HG02981 (cell line): ENCODE measurements around the gene LILRA6.
"Not testable (repeated sequence)": the region's sequence is repeated elsewhere in the genome, so short reads cannot be mapped to it uniquely, and the experiment has no call there.

Experiments
- ATAC-seq: cut with Tn5 transposase; IDR thresholded peaks from one replicate; pipeline ENCODE4 v1.9.1; 2021; ENCODE audit warnings: mild to moderate bottlenecking, moderate library complexity; ENCODE audit not compliant: unreplicated experiment

Gene LILRA6

DNA sequence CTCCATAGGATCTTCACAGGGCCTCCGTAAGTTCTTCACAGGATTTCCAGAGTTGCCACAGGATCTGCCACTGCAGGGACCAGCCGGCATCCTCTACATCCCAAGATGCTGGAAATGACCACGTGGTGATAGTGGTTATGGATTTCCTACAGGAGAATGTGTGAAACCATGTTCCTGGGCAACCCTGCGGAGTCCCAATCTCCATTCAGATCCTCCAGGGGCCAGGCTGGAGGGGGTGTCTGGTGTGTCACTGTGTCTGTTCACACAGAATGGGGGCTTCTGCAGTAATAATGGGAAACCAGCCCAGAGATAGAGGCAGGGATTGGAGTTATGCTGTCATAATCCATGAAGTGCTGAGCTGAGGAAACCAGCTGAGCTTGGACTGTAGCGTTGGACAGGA is 8.6 kb downstream of the LILRA6 start:
- ATAC-seq = no peak

DNA sequence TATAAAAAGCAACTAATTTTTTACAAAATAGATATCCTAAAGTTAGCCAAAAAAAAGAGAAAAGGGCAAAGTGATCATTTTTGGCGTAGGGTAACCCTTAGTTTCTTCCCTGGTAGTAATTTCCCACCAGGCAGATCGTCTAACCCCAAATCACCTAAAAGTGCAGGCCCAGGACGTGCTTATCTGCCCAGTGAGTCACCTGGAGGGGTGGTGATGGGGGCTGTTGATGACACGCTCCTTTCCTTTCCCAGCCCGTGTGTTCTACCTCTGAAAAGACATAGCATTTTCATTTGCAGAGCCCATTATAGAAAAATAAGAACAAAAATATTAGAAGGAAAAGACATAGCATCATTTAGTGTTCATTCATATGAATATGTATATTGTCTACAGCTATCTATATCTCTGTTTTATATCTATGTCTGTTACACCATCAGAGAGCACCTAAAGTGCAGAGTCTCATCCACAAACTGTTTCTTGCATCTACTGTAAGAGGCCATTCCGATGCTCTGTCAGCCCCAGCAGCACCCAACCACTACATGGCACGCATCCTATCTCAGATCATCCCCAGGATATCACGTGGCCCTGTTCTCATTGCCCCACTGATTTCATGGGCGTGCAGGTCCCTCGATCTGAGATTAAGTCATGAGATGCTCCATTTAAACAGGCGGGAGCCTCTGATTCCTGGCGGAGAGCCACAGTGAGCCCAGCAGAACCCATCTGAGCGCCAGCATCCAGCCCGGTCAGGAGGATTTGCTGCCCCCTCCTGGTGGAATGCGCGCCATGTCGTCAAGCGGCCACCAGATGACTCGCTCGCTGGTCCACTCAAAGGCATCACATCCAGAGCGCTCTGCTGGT is 11.3 kb downstream of the LILRA6 start:
- ATAC-seq = no peak

DNA sequence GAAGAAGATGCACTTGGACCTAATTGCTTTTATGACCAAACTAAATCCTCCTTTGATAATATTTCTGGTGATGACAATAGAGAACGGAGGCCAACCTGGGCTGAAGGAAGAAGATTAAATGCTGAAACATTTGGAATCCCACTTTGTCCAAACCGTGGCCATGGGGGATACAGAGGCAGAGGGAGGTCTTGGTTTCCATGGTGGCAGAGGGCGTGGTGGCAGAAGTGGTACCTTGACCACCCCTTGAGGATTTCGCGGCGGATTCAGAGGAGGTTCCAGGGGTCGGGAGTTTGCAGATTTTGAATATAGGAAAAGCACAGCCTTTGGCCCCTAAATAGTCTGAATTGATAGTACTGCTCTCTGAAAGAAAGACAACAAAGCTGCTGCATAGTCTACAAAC is 12.6 kb downstream of the LILRA6 start:
- ATAC-seq = no peak

DNA sequence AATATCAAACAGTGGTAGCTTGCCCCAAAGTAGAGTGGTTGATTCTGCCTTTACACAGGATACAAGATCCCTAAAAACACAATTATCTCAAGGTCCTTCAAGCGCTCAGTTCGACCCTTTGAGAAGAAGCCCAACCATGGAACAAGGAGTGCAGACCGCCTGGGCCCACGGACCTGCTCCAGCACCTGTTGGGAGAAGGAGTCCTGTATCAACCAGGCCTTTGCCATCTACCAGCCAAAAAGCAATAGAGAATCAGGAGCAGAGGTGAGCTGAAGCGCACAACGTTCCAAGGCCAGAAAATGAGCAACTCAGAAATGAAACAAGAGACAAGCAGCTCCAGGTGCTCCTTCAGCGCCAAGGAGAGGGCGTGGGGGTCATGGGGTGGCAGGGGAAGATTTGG is 13.4 kb downstream of the LILRA6 start:
- ATAC-seq = no peak

DNA sequence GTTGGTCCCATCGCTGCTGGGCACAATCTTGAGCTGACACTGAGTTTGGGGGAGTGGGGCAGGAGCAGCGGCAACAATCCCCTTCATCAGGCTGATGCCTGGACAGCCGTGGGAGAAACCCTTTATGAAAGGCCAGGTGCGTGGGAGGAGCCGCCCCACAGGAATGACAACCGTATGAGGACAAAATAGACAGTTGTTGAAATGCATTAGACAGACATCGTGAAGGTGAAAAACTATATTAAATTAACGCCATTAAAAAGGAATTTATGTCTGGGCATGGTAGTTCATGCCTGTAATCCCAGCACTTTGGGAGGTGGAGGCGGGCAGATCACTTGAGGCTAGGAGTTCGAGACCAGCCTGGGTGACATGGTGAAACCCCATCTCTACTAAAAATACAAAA is 18.0 kb downstream of the LILRA6 start:
- not testable (repeated sequence) for ATAC-seq

DNA sequence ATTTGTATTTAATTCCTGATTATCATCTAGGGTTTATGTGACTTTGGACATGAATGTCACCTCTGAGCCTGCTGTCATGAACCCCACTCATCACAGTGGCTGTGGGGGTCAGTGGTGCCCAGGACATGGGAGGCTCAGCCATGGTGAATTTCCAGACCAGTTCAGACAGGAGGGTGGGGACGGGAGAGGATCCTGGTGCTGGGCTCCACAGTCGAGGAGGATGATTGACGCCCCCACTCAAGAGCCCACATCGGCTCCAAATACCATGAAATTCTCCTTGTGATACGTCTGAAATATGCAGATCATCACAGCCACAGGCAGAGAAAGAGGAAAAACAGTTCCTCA is 18.7 kb downstream of the LILRA6 start:
- ATAC-seq = not testable (repeated sequence)

DNA sequence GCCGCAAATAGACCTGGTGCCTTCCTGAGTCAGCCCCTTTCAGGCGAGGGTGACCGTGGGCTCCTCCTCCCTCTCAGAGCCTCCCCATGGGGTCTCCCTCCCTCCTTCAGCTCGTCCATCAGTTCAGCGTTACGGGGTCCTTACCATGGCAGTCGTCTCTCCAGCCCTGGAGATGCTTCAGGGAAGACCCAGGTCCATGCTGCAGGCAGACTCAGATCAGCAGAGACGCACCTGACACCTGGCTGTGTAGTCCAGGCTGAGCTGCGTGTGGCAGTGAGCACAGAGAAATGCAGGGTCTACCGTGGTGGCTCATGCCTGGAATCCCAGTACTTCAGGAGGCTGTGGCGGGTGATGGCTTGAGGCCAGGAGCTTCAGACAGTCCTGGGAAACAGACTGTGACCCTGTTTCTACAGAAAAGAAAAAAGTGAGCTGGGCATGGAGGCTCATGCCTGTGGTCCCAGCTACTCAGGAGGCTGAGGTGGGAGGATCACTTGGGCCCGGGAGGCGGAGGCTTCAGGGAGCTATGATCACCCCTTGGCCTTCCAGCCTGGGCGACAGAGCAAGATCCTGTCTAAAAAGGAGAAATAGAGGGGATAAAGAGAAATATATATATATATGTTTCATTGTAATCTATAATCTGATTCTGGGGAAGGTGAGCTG is 19.2 kb downstream of the LILRA6 start:
- not testable (repeated sequence) for ATAC-seq

DNA sequence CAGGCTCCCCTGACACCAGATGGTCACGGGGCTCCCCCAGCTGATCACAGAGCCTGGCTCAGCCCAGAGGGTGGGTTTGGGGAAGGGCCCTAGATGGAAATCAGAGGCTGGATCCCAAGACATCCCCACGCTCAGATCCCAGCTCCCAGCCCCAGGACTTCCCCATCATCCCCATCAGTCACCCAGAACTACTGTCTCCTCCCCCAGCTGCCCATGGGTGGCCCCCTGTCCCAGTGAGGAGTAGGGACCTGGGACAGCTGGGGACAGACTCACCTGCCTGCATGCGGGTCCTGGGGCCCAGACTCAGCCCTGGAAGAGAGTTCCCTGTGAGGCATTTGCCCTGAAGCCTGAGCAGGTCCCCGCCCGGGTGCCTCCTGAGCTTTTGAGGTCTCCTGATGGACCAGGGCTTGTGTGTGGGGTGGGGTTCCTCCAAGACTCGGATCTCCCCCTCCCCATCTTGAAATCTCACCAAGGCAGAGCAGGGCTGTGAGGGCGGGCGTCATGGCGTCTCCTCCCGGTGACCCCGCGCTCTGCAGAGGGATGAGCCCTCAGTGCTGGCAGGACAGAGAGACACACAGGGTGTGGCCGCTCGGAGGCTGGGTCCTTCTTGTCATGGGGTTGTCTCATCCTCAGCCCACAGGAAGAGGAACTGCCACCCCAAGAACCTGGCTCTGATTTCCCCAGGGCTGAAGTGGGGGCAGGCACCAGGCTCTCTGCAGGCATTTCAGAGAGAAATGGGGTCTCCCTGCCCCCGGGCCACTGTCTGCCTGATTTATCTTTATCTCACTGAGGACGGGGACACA is 19.9 kb downstream of the LILRA6 start, which contains the start of gene LILRB3:
Gene LILRB3 (minus strand): TSS at position 534 of the 803 bp plus-strand sequence. CDS start 31 bp downstream, at position 503.
- not testable (repeated sequence) for ATAC-seq

DNA sequence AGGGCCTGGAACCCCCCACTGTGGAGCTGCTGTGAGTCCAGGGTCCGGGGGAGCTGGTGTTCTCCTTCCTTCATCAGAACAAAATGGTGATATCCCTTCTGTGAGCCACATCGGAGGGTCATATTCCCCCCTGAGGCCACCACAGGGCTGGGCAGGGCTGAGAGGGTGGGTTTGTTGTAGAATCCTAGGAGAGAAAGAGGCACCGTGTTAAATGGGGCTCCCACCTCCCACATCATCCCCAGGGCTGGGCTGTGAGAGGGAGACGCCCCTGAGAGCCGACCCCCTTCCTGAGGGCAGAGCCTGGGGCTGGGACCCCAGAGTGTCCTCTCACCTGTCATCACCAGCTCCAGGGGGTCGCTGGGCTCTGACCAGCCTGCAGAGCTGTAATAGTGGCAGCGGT is 20.6 kb downstream of the LILRA6 start:
- not testable (repeated sequence) for ATAC-seq

DNA sequence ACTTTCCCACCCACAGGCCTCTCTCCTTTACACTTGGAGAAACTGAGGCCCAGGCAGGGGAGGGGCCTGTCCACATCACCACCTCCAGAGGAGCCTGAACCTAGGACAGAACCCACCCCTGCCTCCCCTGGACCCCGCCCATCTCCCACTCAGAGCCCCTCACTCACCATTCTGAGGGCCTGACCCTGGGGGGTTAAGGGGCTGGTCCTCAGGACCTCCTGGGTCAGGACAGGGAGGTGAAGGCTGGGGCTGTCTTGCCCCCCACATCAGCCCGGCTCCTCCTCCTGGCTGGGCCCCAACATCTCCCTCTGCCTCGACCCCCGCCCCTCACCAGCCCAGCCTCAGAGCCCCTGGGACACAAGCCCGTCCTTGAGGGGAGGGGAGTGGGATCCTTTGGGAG is 22.9 kb downstream of the LILRA6 start:
- ATAC-seq = not testable (repeated sequence)

DNA sequence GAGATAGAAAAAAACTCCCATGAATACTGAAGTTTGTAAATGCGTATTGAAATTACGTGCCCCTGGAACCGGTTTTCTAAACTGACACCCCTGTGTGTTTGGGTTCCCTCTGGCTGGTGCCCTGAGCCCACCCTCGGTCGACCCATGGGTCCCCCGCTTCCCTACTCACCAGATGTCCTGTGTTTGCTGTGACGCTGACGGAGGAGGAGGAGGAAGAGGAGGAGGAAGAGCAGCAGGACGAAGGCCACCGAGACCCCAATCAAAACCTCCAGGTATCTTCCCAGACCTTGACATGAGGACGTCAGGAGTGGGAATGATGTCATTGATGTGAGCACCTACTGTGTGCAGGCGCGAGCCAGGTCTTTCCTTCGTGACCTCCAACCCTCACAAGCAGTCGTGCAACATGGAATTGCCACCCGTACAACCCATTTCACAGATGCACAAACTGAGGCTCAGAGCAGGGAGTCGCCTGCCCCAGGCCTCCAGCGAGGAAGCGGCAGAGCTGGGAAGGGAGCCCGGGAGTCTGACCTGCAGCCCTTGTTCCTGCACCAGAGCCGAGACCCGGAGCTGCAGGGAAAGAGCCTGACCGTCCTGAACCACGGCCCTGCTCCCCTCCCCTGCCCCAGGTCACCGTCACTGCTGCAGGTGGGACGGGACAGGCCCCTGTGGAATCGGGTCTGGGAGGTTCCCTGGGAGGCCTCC is 23.5 kb downstream of the LILRA6 start:
- no peak for ATAC-seq

DNA sequence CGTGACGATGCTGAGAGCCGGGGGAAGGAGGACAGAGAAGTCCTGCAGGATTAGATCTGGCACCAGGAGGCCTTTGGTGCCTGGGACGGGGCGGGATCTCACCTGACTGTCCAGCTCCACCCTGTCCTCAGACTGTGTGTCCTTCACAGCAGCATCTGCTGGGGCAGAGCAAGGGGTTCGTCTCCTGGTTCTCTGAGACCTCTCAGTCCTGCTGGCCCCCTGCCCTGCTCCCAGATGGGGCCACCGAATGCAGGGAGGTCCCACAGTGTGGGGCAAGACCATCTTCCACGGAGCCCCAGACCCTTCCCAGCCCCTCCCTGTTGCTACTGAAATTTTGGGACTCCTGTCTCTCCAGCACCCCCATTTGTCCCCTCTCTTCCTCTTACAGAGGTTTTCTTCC is 24.3 kb downstream of the LILRA6 start:
- no peak for ATAC-seq

DNA sequence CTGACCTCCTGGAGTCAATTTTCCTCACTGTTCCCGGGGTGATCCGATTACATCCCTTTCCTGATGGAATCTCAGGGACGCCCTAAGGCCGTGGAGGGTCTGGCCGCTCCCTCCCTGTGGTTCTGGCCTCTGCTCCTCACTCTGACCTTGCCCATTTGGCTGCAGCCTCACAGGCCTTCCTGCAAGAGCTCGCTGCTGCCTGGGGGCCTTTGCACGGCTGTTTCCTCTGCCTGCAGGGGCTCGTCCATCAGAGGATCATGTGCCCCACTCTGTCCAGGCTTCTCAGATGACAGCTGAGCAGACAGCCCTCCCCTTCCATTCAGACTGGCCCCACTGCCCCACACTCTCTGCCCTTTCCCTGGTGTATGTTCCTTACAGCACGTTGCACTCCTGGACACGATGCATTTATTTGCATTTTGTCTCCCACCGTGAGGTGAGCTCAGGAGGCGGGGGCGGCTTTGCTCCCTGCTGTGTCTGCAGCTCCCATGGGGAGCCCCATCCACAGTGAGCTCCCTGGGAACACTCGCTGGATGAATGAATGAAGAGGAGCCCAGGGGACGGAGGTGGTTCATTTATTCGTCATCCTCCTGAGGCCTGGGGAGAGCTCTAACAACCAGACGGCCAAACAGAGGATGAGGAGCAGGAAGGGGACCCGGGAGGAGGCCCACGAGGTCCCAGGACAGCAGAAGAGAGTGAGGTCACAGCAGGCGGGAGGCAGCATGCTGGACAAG is 24.9 kb downstream of the LILRA6 start:
- not testable (repeated sequence) for ATAC-seq

DNA sequence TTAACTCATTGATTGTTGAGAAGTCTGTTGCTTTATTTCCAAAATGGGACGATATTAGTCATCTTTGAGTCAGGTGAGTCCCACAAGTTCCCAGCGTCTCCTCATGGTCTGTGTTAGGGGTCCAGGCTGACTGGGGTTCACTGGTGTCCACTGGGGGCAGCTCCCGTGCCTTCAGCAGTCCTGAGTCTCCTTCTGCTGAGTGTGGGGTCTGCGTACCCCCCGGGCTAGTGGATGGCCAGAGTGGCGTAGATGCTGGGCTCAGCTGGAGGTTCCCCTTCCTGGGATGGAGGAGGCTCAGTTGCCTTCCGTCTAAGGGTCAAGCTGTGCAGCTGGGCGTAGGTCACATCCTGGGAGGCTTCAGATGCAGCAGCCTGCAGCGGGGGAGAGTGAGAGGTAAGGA is 25.7 kb downstream of the LILRA6 start:
- ATAC-seq = no peak

DNA sequence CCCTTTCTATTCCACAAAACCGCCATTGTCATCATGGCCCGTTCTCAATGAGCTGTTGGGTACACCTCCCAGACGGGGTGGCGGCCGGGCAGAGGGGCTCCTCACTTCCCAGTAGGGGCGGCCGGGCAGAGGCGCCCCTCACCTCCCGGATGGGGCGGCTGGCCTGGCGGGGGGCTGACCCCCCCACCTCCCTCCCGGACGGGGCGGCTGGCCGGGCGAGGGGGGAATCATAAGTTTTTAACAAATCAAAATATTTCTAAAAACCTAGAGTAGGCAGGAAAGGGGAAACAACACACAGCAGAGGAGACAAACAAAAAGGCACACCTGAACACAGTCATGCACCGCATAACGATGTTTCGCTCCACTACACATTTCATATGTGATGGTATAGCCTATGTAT is 27.9 kb downstream of the LILRA6 start:
- not testable (repeated sequence) for ATAC-seq

DNA sequence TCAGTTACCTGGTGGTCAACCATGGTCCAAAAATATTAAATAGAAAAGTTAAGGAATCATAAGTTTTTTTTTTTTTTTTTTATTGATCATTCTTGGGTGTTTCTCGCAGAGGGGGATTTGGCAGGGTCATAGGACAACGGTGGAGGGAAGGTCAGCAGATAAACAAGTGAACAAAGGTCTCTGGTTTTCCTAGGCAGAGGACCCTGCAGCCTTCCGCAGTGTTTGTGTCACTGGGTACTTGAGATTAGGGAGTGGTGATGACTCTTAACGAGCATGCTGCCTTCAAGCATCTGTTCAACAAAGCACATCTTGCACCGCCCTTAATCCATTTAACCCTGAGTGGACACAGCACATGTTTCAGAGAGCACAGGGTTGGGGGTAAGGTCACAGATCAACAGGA is 28.4 kb downstream of the LILRA6 start:
- not testable (repeated sequence) for ATAC-seq

DNA sequence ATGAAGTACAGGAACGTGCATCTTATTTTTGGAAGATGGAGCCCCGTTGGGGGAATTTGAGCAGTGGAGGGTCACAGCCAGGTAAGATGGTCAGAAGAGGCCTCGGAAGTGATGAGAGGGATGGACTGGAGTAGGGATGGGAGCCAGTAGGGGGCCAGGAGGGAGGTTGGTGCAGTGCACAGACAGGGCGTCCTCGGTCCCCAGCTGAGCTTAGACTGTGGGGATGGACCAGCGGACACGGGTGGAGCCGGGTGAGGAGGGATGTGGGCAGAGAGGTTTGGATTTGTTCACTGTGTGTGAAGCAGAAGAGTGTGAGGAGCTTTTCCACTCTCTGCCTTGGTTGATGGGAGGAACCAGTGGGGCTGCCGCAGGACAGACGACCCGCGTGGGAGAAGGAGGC is 31.4 kb downstream of the LILRA6 start:
- ATAC-seq = no peak

DNA sequence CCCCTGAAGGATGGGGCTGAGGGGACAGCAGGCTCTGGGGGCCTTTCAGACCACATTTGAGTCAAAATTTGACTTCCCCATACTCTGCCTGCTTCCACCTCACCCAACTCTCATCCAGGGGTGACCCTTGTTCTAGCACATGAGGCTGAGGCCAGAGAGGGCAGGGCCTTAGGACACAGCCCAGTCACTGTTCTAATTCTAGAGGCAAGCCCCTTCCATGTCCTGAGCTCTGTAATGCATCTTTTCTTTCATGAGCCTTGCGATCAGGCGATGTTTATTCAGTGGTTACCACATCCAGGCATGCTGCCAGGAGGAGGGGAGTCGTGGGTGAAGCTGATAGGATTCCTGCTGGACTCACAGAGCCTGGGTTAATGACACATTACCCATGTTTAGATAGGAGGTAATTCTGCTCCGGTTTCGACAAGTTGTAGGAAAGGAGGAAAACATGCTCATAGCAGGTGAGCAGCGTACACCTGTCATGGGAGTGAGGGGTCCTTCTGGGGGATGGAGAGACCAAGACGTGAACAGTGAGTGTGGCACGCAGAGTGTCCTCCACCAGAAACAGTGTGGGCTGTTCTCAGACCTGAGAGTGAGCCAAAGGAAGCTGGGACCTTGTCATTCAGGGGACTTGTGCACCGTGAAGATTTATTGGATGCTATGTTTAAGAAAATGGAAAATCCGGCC is 32.6 kb downstream of the LILRA6 start:
- no peak for ATAC-seq

DNA sequence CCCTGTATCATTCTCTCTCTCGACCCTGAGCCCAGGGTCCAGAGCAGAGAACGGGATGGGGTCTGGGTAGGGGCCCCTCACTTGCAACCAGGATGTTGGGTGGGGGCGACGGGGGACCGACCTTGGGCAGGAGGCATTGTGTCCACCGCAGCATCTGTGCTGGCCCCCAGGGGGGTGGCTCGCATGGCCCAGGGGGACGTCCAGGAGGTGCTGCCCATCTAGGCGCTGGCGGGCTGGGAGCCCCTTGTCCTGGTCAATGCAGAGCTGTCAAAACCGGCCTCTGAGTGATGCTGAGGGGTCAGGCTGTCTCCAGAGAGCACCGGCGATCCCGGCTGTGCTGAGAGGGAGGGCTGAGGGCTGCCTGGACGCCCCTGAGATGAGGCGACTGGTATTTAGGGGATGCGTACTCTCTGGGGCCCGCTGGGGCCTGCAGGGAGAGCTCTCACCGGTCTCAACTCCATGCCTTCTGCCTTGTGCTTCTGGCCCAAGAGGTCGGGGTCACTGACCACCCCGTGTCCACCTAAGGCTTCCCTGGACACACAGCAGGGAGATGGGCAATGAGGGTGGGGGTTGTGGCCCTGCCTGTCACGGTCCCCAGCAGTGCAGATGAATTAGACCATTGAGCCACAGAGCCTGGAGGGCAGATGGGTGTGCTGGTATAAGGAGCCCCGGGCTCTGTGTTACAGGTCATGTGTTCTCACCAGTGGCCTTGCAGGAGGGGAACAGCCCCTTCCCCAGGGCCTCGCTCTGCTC is 33.4 kb downstream of the LILRA6 start:
- no peak for ATAC-seq
